ENCODE data around the gene SYCE3.

SYCE3 gene

GRCh38 chr22:50548040-50548920 lies 14.4 kb downstream of the SYCE3 start:
- no peak overlapping the region for H3K27ac ChIP-seq (ENCODE audit: low read depth, low read length)
- H3K27me3 ChIP-seq (ENCODE audit: insufficient read depth, low read length) = no peaks in the 10 kb centered on the region
- no peaks in the 10 kb centered on the region for H3K36me3 ChIP-seq (ENCODE audit: control insufficient read depth in 1 of 2, insufficient read depth in 2 of 2, low read length in 2 of 2)
- no peak overlapping the region for H2AK5ac ChIP-seq (ENCODE audit: low read length)
- no peak overlapping the region for H2AFZ ChIP-seq (ENCODE audit: insufficient read depth, low read length, poor library complexity)
- H4K8ac ChIP-seq (ENCODE audit: low read depth, low read length) = no peak overlapping the region
- no peak overlapping the region for H3K14ac ChIP-seq (ENCODE audit: low read length)
- no CpG with 5 or more reads among the region's 56 CpGs for WGBS (ENCODE audit: extremely low coverage, insufficient coverage, insufficient read length)
- no peaks in the 10 kb centered on the region for H3K9me3 ChIP-seq (ENCODE audit: insufficient read depth, low read depth, low read length)
- no peak overlapping the region for H3K9ac ChIP-seq (ENCODE audit: low read length)
- peaks cover 2% of the 10 kb centered on the region for H3K79me1 ChIP-seq (ENCODE audit: low read length)
- no peak overlapping the region for H3K4me3 ChIP-seq (ENCODE audit: low read depth, low read length)
- no peak overlapping the region for H2BK12ac ChIP-seq (ENCODE audit: low read length)
- no peak overlapping the region for H2BK120ac ChIP-seq (ENCODE audit: insufficient read depth, low read length, poor library complexity)
- DNase-seq = no peak
- no peak overlapping the region for H4K12ac ChIP-seq (ENCODE audit: low read depth, low read length)
- no peak overlapping the region for H3K4me2 ChIP-seq (ENCODE audit: low read length)
- H3K23ac ChIP-seq (ENCODE audit: low read length) = no peak overlapping the region
- H2BK5ac ChIP-seq (ENCODE audit: low read depth, low read length, poor library complexity) = no peak overlapping the region
- no peak overlapping the region for H3K4ac ChIP-seq (ENCODE audit: low read depth, low read length)
- no peaks in the 10 kb centered on the region for H3K79me2 ChIP-seq (ENCODE audit: control insufficient read depth, insufficient read depth, low read length, poor library complexity)
- H3K4me1 ChIP-seq (ENCODE audit: control insufficient read depth in 1 of 2, insufficient read depth in 2 of 2, low read length in 2 of 2) = peaks cover 8 to 19% of the 10 kb centered on the region in 2 experiments
- H3K18ac ChIP-seq (ENCODE audit: low read length) = no peak overlapping the region
- H4K91ac ChIP-seq (ENCODE audit: low read depth, low read length) = peak overlapping the region; percentile 22

GRCh38 chr22:50547263-50547985 lies 15.3 kb downstream of the SYCE3 start:
- Histone ChIP-seq H3K9me3 (ENCODE audit: insufficient read depth, low read depth, low read length) (no peaks in the 10 kb centered on the region), H2BK12ac (ENCODE audit: low read length) (peak overlapping the region; percentile 20), H3K4me3 (ENCODE audit: low read depth, low read length) (no peak overlapping the region), H3K14ac (ENCODE audit: low read length) (no peak overlapping the region), H3K79me1 (ENCODE audit: low read length) (peaks cover 2% of the 10 kb centered on the region), H3K79me2 (ENCODE audit: control insufficient read depth, insufficient read depth, low read length, poor library complexity) (no peaks in the 10 kb centered on the region), H3K23ac (ENCODE audit: low read length) (no peak overlapping the region), H3K4me1 (ENCODE audit: control insufficient read depth in 1 of 2, insufficient read depth in 2 of 2, low read length in 2 of 2) (peaks cover 8 to 19% of the 10 kb centered on the region in 2 experiments), H3K18ac (ENCODE audit: low read length) (no peak overlapping the region), H3K4ac (ENCODE audit: low read depth, low read length) (no peak overlapping the region), H4K12ac (ENCODE audit: low read depth, low read length) (no peak overlapping the region), H2BK5ac (ENCODE audit: low read depth, low read length, poor library complexity) (no peak overlapping the region), H2AK5ac (ENCODE audit: low read length) (no peak overlapping the region), H3K4me2 (ENCODE audit: low read length) (no peak overlapping the region), H4K8ac (ENCODE audit: low read depth, low read length) (no peak overlapping the region), H3K27me3 (ENCODE audit: insufficient read depth, low read length) (no peaks in the 10 kb centered on the region), H4K91ac (ENCODE audit: low read depth, low read length) (peak overlapping the region; percentile 32), H3K9ac (ENCODE audit: low read length) (no peak overlapping the region), H2BK120ac (ENCODE audit: insufficient read depth, low read length, poor library complexity) (no peak overlapping the region), H3K36me3 (ENCODE audit: control insufficient read depth in 1 of 2, insufficient read depth in 2 of 2, low read length in 2 of 2) (no peaks in the 10 kb centered on the region), H2AFZ (ENCODE audit: insufficient read depth, low read length, poor library complexity) (no peak overlapping the region), H3K27ac (ENCODE audit: low read depth, low read length) (no peak overlapping the region)
- no peak for DNase-seq
- no CpG with 5 or more reads among the region's 35 CpGs for WGBS (ENCODE audit: extremely low coverage, insufficient coverage, insufficient read length)

GRCh38 chr22:50546326-50547262 lies 16.1 kb downstream of the SYCE3 start:
- DNase-seq = peak in 1 of 2 donors; percentile 77
- Histone ChIP-seq H2AFZ (ENCODE audit: insufficient read depth, low read length, poor library complexity) (no peak overlapping the region), H4K8ac (ENCODE audit: low read depth, low read length) (no peak overlapping the region), H3K36me3 (ENCODE audit: control insufficient read depth in 1 of 2, insufficient read depth in 2 of 2, low read length in 2 of 2) (no peaks in the 10 kb centered on the region), H3K79me1 (ENCODE audit: low read length) (peaks cover 2% of the 10 kb centered on the region), H3K4me3 (ENCODE audit: low read depth, low read length) (no peak overlapping the region), H2AK5ac (ENCODE audit: low read length) (peak overlapping the region; percentile 18), H3K27ac (ENCODE audit: low read depth, low read length) (no peak overlapping the region), H4K91ac (ENCODE audit: low read depth, low read length) (peak overlapping the region; percentile 32), H2BK12ac (ENCODE audit: low read length) (peak overlapping the region; percentile 20), H3K14ac (ENCODE audit: low read length) (no peak overlapping the region), H3K27me3 (ENCODE audit: insufficient read depth, low read length) (no peaks in the 10 kb centered on the region), H3K9ac (ENCODE audit: low read length) (no peak overlapping the region), H3K4me1 (ENCODE audit: control insufficient read depth in 1 of 2, insufficient read depth in 2 of 2, low read length in 2 of 2) (peaks cover 8 to 19% of the 10 kb centered on the region in 2 experiments), H3K9me3 (ENCODE audit: insufficient read depth, low read depth, low read length) (no peaks in the 10 kb centered on the region), H3K4me2 (ENCODE audit: low read length) (no peak overlapping the region), H3K18ac (ENCODE audit: low read length) (no peak overlapping the region), H3K79me2 (ENCODE audit: control insufficient read depth, insufficient read depth, low read length, poor library complexity) (no peaks in the 10 kb centered on the region), H3K4ac (ENCODE audit: low read depth, low read length) (no peak overlapping the region), H4K12ac (ENCODE audit: low read depth, low read length) (no peak overlapping the region), H2BK5ac (ENCODE audit: low read depth, low read length, poor library complexity) (no peak overlapping the region), H3K23ac (ENCODE audit: low read length) (no peak overlapping the region), H2BK120ac (ENCODE audit: insufficient read depth, low read length, poor library complexity) (no peak overlapping the region)
- no CpG with 5 or more reads among the region's 78 CpGs for WGBS (ENCODE audit: extremely low coverage, insufficient coverage, insufficient read length)

Data from trophoblast cell (in vitro differentiated cells and primary cell).